EL (cell line): ENCODE results near the gene ZNF747.
A peak's percentile ranks its signal among the peaks of the same experiment; 100 is the strongest.
"Not testable (repeated sequence)": the region's sequence is repeated elsewhere in the genome, so short reads cannot be mapped to it uniquely, and the experiment has no call there.

ENCODE experiments used
- DNase-seq: peaks from one replicate; pipeline ENCODE4 v3.0.0-alpha.2; 2016

The ZNF747 gene

GRCh38 chr16:30532285-30533145 lies 2.1 kb downstream of the ZNF747 start:
- DNase-seq = no peak

GRCh38 chr16:30530163-30531037 lies 4.3 kb downstream of the ZNF747 start:
- DNase-seq = no peak

GRCh38 chr16:30528799-30529457 lies 5.7 kb downstream of the ZNF747 start:
- no peak for DNase-seq

- DNase-seq = no peak
Measured at GRCh38 chr16:30527635-30528178, 7.0 kb downstream of the ZNF747 start.

- DNase-seq = peak; percentile 99
Measured at GRCh38 chr16:30526823-30527634, 7.6 kb downstream of the ZNF747 start.

GRCh38 chr16:30526137-30526822 lies 8.4 kb downstream of the ZNF747 start, which contains the start of gene ZNF768:
ZNF768 (minus strand) TSS chr16:30526566; CDS start chr16:30526413, 153 bp downstream.
- peak; percentile 60 for DNase-seq

- DNase-seq = no peak
Measured at GRCh38 chr16:30525844-30526136, 8.9 kb downstream of the ZNF747 start.

- no peak for DNase-seq
Measured at GRCh38 chr16:30524575-30525568, 9.8 kb downstream of the ZNF747 start.

GRCh38 chr16:30523768-30524574 lies 10.7 kb downstream of the ZNF747 start:
- no peak for DNase-seq

- not testable (repeated sequence) for DNase-seq
Measured at GRCh38 chr16:30522702-30523463, 11.8 kb downstream of the ZNF747 start.

- no peak for DNase-seq
Measured at GRCh38 chr16:30521873-30522641, 12.6 kb downstream of the ZNF747 start.

- DNase-seq = no peak
Measured at GRCh38 chr16:30521476-30521872, 13.2 kb downstream of the ZNF747 start.

GRCh38 chr16:30519120-30520049 lies 15.3 kb downstream of the ZNF747 start:
- no peak for DNase-seq

- DNase-seq = no peak
Measured at GRCh38 chr16:30518552-30518951, 16.1 kb downstream of the ZNF747 start.

- no peak for DNase-seq
Measured at GRCh38 chr16:30515275-30515674, 19.4 kb downstream of the ZNF747 start.

- no peak for DNase-seq
Measured at GRCh38 chr16:30511509-30511908, 23.1 kb downstream of the ZNF747 start.
